Vagina (tissue), 2 donors: ENCODE results near the gene CREB5.

ENCODE experiments used
- POLR2A ChIP-seq, 2 donors: fragments of 450-650 bp; IDR thresholded peaks; one replicate each; pipeline ENCODE4 v1.6.1; 2017; ENCODE audit warnings: antibody characterized with exemption in 2 of 2, mild to moderate bottlenecking in 2 of 2, moderate library complexity in 2 of 2
- TF ChIP-seq, protein P1 (sequence below), 3 experiments: fragments of 450-650 bp in 2 of 3; fragments of 200-600 bp in 1 of 3; sonication (generic) in 1 of 3; IDR thresholded peaks; one replicate each; pipeline ENCODE4 v1.5.1; 2017 to 2019; ENCODE audit warnings: antibody characterized with exemption in 3 of 3, mild to moderate bottlenecking in 2 of 3, moderate library complexity in 2 of 3

DNA sequence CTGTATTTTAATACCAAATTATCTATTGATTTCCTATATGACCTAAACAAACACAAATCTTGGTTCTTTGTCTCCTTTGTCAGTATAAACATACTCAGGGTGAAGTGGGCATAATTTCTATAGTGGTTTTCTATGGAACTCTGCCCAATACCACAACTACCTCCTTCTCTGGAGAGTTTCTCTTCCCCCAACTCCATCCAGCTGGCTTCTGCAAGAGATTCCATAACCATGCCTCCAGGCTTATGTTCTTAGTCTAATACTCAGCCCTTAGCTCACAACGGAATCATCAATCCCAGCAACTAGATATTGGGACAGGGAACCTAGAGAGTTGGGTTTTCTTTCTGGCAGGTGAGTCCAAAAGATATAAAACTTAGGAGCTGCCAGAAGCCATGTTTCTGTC, 418.5 kb downstream of the CREB5 start:
- TF ChIP-seq POLR2A (IDR thresholded peaks at IDR 0.05): no peak
- TF ChIP-seq, protein P1, sequence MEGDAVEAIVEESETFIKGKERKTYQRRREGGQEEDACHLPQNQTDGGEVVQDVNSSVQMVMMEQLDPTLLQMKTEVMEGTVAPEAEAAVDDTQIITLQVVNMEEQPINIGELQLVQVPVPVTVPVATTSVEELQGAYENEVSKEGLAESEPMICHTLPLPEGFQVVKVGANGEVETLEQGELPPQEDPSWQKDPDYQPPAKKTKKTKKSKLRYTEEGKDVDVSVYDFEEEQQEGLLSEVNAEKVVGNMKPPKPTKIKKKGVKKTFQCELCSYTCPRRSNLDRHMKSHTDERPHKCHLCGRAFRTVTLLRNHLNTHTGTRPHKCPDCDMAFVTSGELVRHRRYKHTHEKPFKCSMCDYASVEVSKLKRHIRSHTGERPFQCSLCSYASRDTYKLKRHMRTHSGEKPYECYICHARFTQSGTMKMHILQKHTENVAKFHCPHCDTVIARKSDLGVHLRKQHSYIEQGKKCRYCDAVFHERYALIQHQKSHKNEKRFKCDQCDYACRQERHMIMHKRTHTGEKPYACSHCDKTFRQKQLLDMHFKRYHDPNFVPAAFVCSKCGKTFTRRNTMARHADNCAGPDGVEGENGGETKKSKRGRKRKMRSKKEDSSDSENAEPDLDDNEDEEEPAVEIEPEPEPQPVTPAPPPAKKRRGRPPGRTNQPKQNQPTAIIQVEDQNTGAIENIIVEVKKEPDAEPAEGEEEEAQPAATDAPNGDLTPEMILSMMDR (IDR thresholded peaks at IDR 0.05): no peak
